Erythroblast (primary cell): ENCODE measurements around the gene CEP350.

Source experiments
- GATA1 ChIP-seq: IDR thresholded peaks from 2 replicates; pipeline ENCODE4 v1.6.1; 2011; ENCODE audit warnings: low read depth, mild to moderate bottlenecking, control low read depth, low read length, moderate library complexity
- POLR2A ChIP-seq: IDR thresholded peaks from 2 replicates; pipeline ENCODE4 v1.6.1; 2011; ENCODE audit warnings: mild to moderate bottlenecking, low read length

GRCh38 chr1:180057883-180058396 lies 103.3 kb downstream of the CEP350 start:
- no peak for TF ChIP-seq POLR2A
- no peak for TF ChIP-seq GATA1
